Measurements from ENCODE around the gene CASD1.

- TF ChIP-seq CTCF (conservative IDR thresholded peaks at IDR 0.05; ENCODE audit: low read depth, low read length) = no peak
- TF ChIP-seq RCOR1 (IDR thresholded peaks at IDR 0.05; ENCODE audit: insufficient replicate concordance, low read length) = no peak
- TF ChIP-seq POLR2A (IDR thresholded peaks at IDR 0.05; ENCODE audit: low read depth, low read length) = no peak
- TF ChIP-seq CEBPB (IDR thresholded peaks at IDR 0.05; ENCODE audit: low read depth, low read length) = no peak
- TF ChIP-seq RAD21 (IDR thresholded peaks at IDR 0.05; ENCODE audit: low read length) = no peak
- no peak for TF ChIP-seq RFX5 (IDR thresholded peaks at IDR 0.05; ENCODE audit: low read depth, low read length)
- TF ChIP-seq BHLHE40 (IDR thresholded peaks at IDR 0.05; ENCODE audit: low read depth, low read length) = no peak
- TF ChIP-seq USF2 (IDR thresholded peaks at IDR 0.05; ENCODE audit: low read depth, low read length) = no peak
- no peak for TF ChIP-seq SMC3 (IDR thresholded peaks at IDR 0.05; ENCODE audit: low read depth, low read length)
Measured at GRCh38 chr7:94605031-94605430, 95.4 kb downstream of the CASD1 start.
